ENCODE results near the gene AOAH. TPM values are rescaled to one million over a fixed set of nuclear protein-coding genes. Genes with fewer than 3 reads are reported as not detected.

AOAH gene
- total and polyA plus RNA-seq, 7 donors, result 3.8 to 61.3 (median 16.2) TPM

GRCh38 chr7:36748017-36748487 lies 23.8 kb upstream of the AOAH start:
- WGBS, 2 donors, result 73 to 92% methylated on average over 7 of the region's 7 CpGs
- H3K27ac ChIP-seq, result no peak overlapping the region

DNA sequence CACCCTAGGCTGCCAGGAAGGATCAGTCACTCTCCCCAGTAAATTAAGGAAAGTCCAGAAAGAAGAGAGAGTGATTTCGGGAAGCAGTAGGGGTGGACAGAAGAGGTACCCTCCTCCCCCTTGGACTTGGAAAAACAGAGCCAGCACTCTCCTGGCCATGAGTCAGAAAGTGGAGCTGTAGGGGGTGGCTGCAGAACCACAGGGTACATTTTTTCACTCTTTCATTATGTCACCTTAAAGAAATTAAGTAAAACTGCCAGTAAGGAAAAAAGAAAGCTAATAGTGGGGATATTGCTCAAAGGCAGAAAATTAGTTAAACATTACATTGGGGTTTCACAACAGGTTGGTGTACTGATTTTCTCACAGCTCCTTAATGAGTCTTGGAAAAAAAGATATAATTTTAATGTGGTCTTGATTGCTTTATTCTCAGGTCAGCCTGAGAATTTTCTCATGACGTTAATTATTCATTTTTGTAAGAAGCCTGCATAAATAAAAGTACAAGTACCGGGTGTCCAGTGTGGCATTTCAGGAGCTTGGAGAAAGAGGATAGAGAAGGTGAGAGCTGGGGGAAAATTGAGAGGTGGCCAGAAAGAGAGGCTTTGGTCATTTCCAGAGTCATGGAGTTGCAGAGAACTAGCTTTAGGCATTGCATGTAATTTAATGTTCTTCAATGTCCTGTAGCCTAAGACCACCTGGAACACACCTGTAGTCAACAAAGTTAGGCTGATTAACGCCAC lies 23.2 kb upstream of the AOAH start:
- Histone ChIP-seq H3K36me3 (no peaks in the 10 kb centered on the region), H3K9me3 (no peaks in the 10 kb centered on the region), H3K4me3 (no peak overlapping the region), H3K27me3 (no peaks in the 10 kb centered on the region), H3K4me1 (no peaks in the 10 kb centered on the region), H3K27ac (no peak overlapping the region)
- TF ChIP-seq POLR2A (IDR thresholded peaks at IDR 0.05) (no peak), POLR2AphosphoS5 (IDR thresholded peaks at IDR 0.05) (no peak)
- intact Hi-C loops (cut with DNase I), result no loop called here
- 91% methylated on average over 4 of the region's 4 CpGs for WGBS, 2 donors
- DNase-seq, result no peak

More at GRCh38 chr7:36748017-36748487, 23.8 kb upstream of the AOAH start:
- Histone ChIP-seq H3K36me3 (no peaks in the 10 kb centered on the region), H3K4me1 (no peaks in the 10 kb centered on the region), H3K4me3 (no peak overlapping the region), H3K9me3 (no peaks in the 10 kb centered on the region), H3K27me3 (no peaks in the 10 kb centered on the region)
- intact Hi-C loops (cut with DNase I), result no loop called here
- DNase-seq, result no peak
- no peak for TF ChIP-seq EP300 (IDR thresholded peaks at IDR 0.05)
- TF ChIP-seq POLR2AphosphoS5 (IDR thresholded peaks at IDR 0.05), result no peak

DNA sequence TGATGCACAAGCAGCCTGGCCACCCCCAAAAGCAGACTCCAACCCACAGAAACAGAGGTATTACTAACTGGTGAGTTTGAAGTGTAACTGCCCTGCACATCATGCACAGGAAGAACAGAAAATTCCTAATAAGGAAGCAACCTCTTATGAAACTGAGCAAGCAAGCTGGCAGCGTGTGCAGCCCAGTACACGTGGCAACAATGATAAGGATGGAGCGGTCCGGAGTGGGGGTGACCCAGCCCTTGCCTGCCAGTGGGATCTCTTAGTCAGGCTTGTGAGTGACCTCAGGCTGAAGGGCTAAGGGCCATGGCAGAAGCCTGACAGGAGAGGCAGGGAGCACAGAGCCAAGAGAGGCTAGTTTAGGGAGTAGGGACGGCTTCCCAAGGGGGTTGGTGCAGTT lies 22.1 kb upstream of the AOAH start:
- WGBS, 2 donors, result 79 to 89% methylated on average over 5 of the region's 5 CpGs
- intact Hi-C loops (cut with DNase I), result no loop called here
- DNase-seq, result no peak
- no peaks in the 10 kb centered on the region for H3K36me3 ChIP-seq
- H3K4me1 ChIP-seq, result no peaks in the 10 kb centered on the region
- H3K27me3 ChIP-seq, result no peaks in the 10 kb centered on the region
- H3K9me3 ChIP-seq, result no peaks in the 10 kb centered on the region
- H3K4me3 ChIP-seq, result no peak overlapping the region
- TF ChIP-seq EP300 (IDR thresholded peaks at IDR 0.05), result no peak
- TF ChIP-seq POLR2AphosphoS5 (IDR thresholded peaks at IDR 0.05), result no peak
- TF ChIP-seq, protein P1, sequence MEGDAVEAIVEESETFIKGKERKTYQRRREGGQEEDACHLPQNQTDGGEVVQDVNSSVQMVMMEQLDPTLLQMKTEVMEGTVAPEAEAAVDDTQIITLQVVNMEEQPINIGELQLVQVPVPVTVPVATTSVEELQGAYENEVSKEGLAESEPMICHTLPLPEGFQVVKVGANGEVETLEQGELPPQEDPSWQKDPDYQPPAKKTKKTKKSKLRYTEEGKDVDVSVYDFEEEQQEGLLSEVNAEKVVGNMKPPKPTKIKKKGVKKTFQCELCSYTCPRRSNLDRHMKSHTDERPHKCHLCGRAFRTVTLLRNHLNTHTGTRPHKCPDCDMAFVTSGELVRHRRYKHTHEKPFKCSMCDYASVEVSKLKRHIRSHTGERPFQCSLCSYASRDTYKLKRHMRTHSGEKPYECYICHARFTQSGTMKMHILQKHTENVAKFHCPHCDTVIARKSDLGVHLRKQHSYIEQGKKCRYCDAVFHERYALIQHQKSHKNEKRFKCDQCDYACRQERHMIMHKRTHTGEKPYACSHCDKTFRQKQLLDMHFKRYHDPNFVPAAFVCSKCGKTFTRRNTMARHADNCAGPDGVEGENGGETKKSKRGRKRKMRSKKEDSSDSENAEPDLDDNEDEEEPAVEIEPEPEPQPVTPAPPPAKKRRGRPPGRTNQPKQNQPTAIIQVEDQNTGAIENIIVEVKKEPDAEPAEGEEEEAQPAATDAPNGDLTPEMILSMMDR (IDR thresholded peaks at IDR 0.05), result no peak
- TF ChIP-seq POLR2A (IDR thresholded peaks at IDR 0.05), result no peak
- H3K27ac ChIP-seq, result no peak overlapping the region

DNA sequence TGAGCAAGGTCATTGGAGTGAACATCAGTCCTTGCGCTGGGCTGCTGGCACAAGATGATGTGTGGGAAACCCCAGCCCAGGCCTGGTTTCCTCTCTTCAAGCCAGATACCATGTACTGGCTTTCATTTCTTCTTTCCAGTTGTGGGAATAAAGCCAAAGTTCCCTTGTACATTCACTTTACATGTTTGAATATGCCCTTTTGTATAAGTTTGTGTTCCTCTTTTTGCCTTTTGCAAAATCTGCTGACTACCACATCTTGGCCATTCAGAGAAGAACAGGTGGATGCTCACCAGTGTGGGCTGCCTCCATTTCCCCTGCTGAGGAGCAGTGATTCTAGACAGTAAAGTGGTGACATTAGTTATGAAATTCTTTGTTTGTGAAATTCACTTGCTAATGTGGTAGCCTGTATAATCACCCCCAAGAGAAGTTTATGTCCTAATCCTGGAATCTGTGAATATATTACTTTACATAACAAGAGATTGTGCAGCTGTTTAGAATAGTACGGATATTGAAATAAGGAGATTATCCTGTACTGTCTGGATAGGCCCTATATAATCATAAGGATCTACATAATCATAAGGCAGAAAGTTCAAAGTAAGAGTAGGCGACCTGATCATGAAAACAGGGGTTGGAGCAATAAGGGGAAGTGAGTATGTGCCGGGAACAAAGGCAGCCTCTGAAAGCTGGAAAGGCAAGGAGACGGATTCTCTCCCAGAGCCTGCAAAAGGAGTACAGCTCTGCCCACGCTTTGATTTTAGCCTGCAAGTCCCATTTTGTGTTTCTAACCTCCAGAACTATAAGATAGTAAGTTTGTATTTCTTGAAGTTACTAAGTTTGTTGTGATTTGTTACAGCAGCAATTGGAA lies 18.8 kb upstream of the AOAH start:
- no peak overlapping the region for H3K4me3 ChIP-seq
- 86 to 89% methylated on average over 6 of the region's 6 CpGs for WGBS, 2 donors
- no peaks in the 10 kb centered on the region for H3K36me3 ChIP-seq
- H3K9me3 ChIP-seq, result no peaks in the 10 kb centered on the region
- intact Hi-C loops (cut with DNase I), result no loop called here
- no peaks in the 10 kb centered on the region for H3K27me3 ChIP-seq
- no peaks in the 10 kb centered on the region for H3K4me1 ChIP-seq
- peak; percentile 70 for DNase-seq
- H3K27ac ChIP-seq, result no peak overlapping the region
- TF ChIP-seq POLR2AphosphoS5 (IDR thresholded peaks at IDR 0.05), result no peak

GRCh38 chr7:36741866-36742265 lies 17.6 kb upstream of the AOAH start:
- TF ChIP-seq EP300 (IDR thresholded peaks at IDR 0.05), result no peak
- TF ChIP-seq, protein P1 (IDR thresholded peaks at IDR 0.05), result no peak
- no peak for TF ChIP-seq POLR2AphosphoS5 (IDR thresholded peaks at IDR 0.05)
- TF ChIP-seq POLR2A (IDR thresholded peaks at IDR 0.05), result no peak
- WGBS, 2 donors, result 87 to 93% methylated on average over 3 of the region's 3 CpGs
- intact Hi-C loops (cut with DNase I), result no loop called here
- Histone ChIP-seq H3K4me3 (no peak overlapping the region), H3K27ac (no peak overlapping the region), H3K4me1 (no peaks in the 10 kb centered on the region), H3K27me3 (no peaks in the 10 kb centered on the region), H3K36me3 (no peaks in the 10 kb centered on the region), H3K9me3 (no peaks in the 10 kb centered on the region)
- no peak for DNase-seq

DNA sequence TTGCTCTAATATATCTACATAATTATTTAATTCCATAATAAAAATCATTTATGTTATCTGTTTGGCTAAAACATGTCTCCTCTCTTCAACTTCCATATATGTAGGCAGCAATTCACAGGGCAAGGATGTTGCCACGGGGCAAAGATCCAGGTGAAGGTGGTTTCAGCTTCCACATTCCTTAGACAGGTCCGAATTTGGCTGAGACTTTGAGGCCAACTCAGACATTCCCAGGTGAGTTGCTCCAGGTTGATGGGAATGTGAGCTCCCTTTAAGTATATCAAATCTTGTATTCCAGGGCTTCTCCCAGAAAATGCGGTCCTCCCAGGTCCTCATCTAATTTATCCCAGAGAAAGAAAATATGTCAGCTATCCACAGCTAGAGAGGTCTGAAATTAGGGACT lies 15.1 kb upstream of the AOAH start:
- H3K9me3 ChIP-seq, result no peaks in the 10 kb centered on the region
- intact Hi-C loops (cut with DNase I), result no loop called here
- H3K4me1 ChIP-seq, result no peaks in the 10 kb centered on the region
- no peak for DNase-seq
- no peak overlapping the region for H3K4me3 ChIP-seq
- H3K27ac ChIP-seq, result no peak overlapping the region
- H3K36me3 ChIP-seq, result no peaks in the 10 kb centered on the region
- 96 to 97% methylated on average over 3 of the region's 3 CpGs for WGBS, 2 donors
- H3K27me3 ChIP-seq, result no peaks in the 10 kb centered on the region
- TF ChIP-seq EP300 (IDR thresholded peaks at IDR 0.05) (no peak), POLR2AphosphoS5 (IDR thresholded peaks at IDR 0.05) (no peak), POLR2A (IDR thresholded peaks at IDR 0.05) (no peak)
- TF ChIP-seq, protein P1 (IDR thresholded peaks at IDR 0.05), result no peak

All from sigmoid colon (tissue), 7 donors.